NCI-H526 (cell line): ENCODE results near the gene NUMA1.

Experiments
- DNase-seq, 2 experiments: peaks; one replicate each; lab custom pipeline; 2025; lab: John Stamatoyannopoulos, UW

Gene NUMA1

GRCh38 chr11:71976551-71976950, 103.8 kb downstream of the NUMA1 start:
- DNase-seq: no peak

GRCh38 chr11:71971680-71972079, 108.7 kb downstream of the NUMA1 start:
- DNase-seq: no peak

- DNase-seq: no peak
These were observed 115.7 kb downstream of the NUMA1 start for GRCh38 chr11:71964641-71965040.

GRCh38 chr11:71963468-71963867, 116.9 kb downstream of the NUMA1 start:
- no peak for DNase-seq

GRCh38 chr11:71962428-71963038, 117.8 kb downstream of the NUMA1 start:
- DNase-seq: no peak

- no peak for DNase-seq
These were observed 124.4 kb downstream of the NUMA1 start for GRCh38 chr11:71955898-71956456.
